MM.1S (cell line): ENCODE data around the gene GCLM.

ENCODE experiments used
- EZH2 ChIP-seq: fragments of 300-600 bp; sonication (generic); optimal IDR thresholded peaks from 2 replicates; pipeline ENCODE3; 2017; ENCODE audit warnings: low read depth, mild to moderate bottlenecking, antibody characterized with exemption, low read length, mixed read lengths
- EZH2phosphoT487 ChIP-seq: fragments of 300-600 bp; sonication (generic); IDR thresholded peaks from 2 replicates; pipeline ENCODE4 v1.6.1; 2018; ENCODE audit warnings: antibody characterized with exemption, low read length
- TF ChIP-seq, protein P1 (sequence below): fragments of 300-600 bp; sonication (generic); IDR thresholded peaks from 2 replicates; pipeline ENCODE4 v1.5.1; 2016; ENCODE audit warnings: antibody characterized with exemption, low read length, mixed read lengths

DNA sequence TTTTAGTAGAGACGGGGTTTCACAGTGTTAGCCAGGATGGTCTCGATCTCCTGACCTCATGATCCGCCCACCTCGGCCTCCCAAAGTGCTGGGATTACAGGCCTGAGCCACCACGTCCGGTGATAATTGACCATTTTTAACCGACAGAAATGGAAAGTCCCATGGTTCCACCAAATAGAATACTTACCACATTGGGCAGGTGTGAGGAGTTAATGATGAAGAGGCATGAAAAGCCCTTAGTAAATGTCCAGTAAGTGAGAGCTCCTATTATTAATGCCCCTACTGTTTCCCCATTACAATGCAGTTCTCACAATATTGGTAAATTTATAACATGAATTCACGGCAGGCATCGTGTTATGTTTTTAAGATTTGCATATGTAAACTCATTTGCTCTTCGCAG lies 8.1 kb upstream of the GCLM start:
- TF ChIP-seq, protein P1, sequence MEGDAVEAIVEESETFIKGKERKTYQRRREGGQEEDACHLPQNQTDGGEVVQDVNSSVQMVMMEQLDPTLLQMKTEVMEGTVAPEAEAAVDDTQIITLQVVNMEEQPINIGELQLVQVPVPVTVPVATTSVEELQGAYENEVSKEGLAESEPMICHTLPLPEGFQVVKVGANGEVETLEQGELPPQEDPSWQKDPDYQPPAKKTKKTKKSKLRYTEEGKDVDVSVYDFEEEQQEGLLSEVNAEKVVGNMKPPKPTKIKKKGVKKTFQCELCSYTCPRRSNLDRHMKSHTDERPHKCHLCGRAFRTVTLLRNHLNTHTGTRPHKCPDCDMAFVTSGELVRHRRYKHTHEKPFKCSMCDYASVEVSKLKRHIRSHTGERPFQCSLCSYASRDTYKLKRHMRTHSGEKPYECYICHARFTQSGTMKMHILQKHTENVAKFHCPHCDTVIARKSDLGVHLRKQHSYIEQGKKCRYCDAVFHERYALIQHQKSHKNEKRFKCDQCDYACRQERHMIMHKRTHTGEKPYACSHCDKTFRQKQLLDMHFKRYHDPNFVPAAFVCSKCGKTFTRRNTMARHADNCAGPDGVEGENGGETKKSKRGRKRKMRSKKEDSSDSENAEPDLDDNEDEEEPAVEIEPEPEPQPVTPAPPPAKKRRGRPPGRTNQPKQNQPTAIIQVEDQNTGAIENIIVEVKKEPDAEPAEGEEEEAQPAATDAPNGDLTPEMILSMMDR, result no peak
- TF ChIP-seq EZH2 (no peak), EZH2phosphoT487 (no peak)
